K562 (cell line): ENCODE data around the gene MYOC. TPM values are rescaled to one million over a fixed set of nuclear protein-coding genes. Genes with fewer than 3 reads are reported as not detected.

Experiments used
- ATAC-seq: fragments of 200-7000 bp; cut with Tn5 transposase; 3 replicates; pipeline ENCODE4 v1.9.1; 2020; ENCODE audit warnings: moderate library complexity
- Bru-seq: library from RNA; stranded (reverse); fragments of 400-500 nt; gene quantifications from one replicate; lab custom pipeline; 2021; lab: Mats Ljungman, UMichigan
- BruChase-seq, 2 experiments: library from RNA; stranded (reverse); fragments of 400-500 nt; gene quantifications; one replicate each; lab custom pipeline; 2021; lab: Mats Ljungman, UMichigan
- BruUV-seq: library from RNA; stranded (reverse); fragments of 400-500 nt; replicated peaks from 2 replicates; lab custom pipeline; 2021; lab: Mats Ljungman, UMichigan
- CTCF ChIA-PET: fragments of 300-600 bp; formaldehyde crosslinking; extraction: SDS; loops from one replicate; lab custom pipeline; 2021; ENCODE audit warnings: low intra/inter-chr PET ratio; lab: Yijun Ruan, JAX
- POLR2A ChIA-PET: fragments of 300-600, 350-650 bp; sonication (Branson Sonifier 250); formaldehyde crosslinking; extraction: SDS; loops from one replicate; lab custom pipeline; 2021; ENCODE audit warnings: antibody characterized with exemption, inconsistent platforms; lab: Yijun Ruan, JAX
- DNase-seq, 4 experiments: peaks; one replicate each; pipeline versions ENCODE4 v3.0.0 to v3.0.0-alpha.2; 2011 to 2018; ENCODE audit warnings: low spot score in 3 of 4, mixed read lengths in 3 of 4; ENCODE audit errors: extremely low read depth in 1 of 4
- FAIRE-seq: peaks from 2 replicates; lab custom pipeline; 2011; peaks lifted over from hg19 to GRCh38; lab: Jason Lieb, UNC
- H2AFZ ChIP-seq: 2 replicates; pipeline ENCODE4 v1.6.0; 2011; ENCODE audit warnings: low read depth, low read length, control low read depth, inconsistent platforms
- H3K27ac ChIP-seq: fragments of 200-600 bp; 3 replicates; pipeline ENCODE4 v1.8.0; 2011; ENCODE audit warnings: low read depth, mild to moderate bottlenecking, control low read depth, inconsistent platforms, low read length, moderate library complexity, mixed read lengths; ENCODE audit errors: extremely low read depth
- H3K27me3 ChIP-seq, 2 experiments: fragments of 300-600 bp in 1 of 2; 2 replicates in 1 of 2; 3 replicates in 1 of 2; pipeline versions ENCODE4 v1.6.0 to v1.8.0; 2011; ENCODE audit warnings: inconsistent platforms in 2 of 2, low read length in 2 of 2, mild to moderate bottlenecking in 1 of 2, mixed read lengths in 1 of 2, moderate library complexity in 1 of 2; ENCODE audit not compliant: control insufficient read depth in 2 of 2, insufficient read depth in 2 of 2
- H3K36me3 ChIP-seq: fragments of 300-600 bp; 3 replicates; pipeline ENCODE4 v1.8.0; 2011; ENCODE audit warnings: mild to moderate bottlenecking, low read length, inconsistent platforms; ENCODE audit not compliant: control insufficient read depth, insufficient read depth
- H3K4me1 ChIP-seq, 2 experiments: fragments of 200-600 bp in 1 of 2; replicated peaks in 1 of 2; 2 replicates in 1 of 2; 3 replicates in 1 of 2; pipeline versions ENCODE4 v1.5.1 to v1.8.0; 2011; ENCODE audit warnings: inconsistent platforms in 2 of 2, low read length in 2 of 2, mild to moderate bottlenecking in 1 of 2, mixed read lengths in 1 of 2, moderate library complexity in 1 of 2; ENCODE audit not compliant: control insufficient read depth in 2 of 2, insufficient read depth in 2 of 2
- H3K4me2 ChIP-seq: 2 replicates; pipeline ENCODE4 v1.6.1; 2011; ENCODE audit warnings: low read length, control low read depth, inconsistent platforms, mixed read lengths; ENCODE audit not compliant: insufficient read depth
- H3K4me3 ChIP-seq: fragments of 200-600 bp; sonication (generic), shearing (Covaris generic); 2 replicates; pipeline ENCODE4 v1.5.1; 2016; ENCODE audit warnings: control low read depth, inconsistent platforms
- H3K79me2 ChIP-seq: fragments of 200-600 bp; 3 replicates; pipeline ENCODE4 v1.8.0; 2011; ENCODE audit warnings: low read length, inconsistent platforms; ENCODE audit not compliant: control insufficient read depth, insufficient read depth
- H3K9ac ChIP-seq, 2 experiments: 2 replicates each; pipeline versions ENCODE4 v1.6.0 to v1.6.1; 2011; ENCODE audit warnings: low read depth in 2 of 2, low read length in 2 of 2, control low read depth in 1 of 2, inconsistent platforms in 1 of 2, mild to moderate bottlenecking in 1 of 2, mixed read lengths in 1 of 2; ENCODE audit not compliant: insufficient read depth in 1 of 2
- H3K9me1 ChIP-seq: one replicate; pipeline ENCODE4 v1.6.0; 2011; ENCODE audit warnings: inconsistent platforms, mild to moderate bottlenecking, low read length, moderate library complexity; ENCODE audit not compliant: control insufficient read depth, insufficient read depth
- H3K9me3 ChIP-seq: replicated peaks from 2 replicates; pipeline ENCODE4 v1.5.1; 2011; ENCODE audit warnings: low read depth, low read length, inconsistent platforms; ENCODE audit not compliant: control insufficient read depth, insufficient read depth
- H4K20me1 ChIP-seq: replicated peaks from 2 replicates; pipeline ENCODE4 v1.6.1; 2011; ENCODE audit warnings: low read length, inconsistent platforms, mixed read lengths; ENCODE audit not compliant: control insufficient read depth, insufficient read depth
- E2F8 ChIP-seq: fragments of 450-650 bp; IDR thresholded peaks from 2 replicates; pipeline ENCODE4 v1.7.1; 2018; ENCODE audit warnings: mild to moderate bottlenecking, low read depth; ENCODE audit not compliant: partially characterized antibody
- FOXA1 ChIP-seq: fragments of 450-650 bp; IDR thresholded peaks from 2 replicates; pipeline ENCODE4 v1.6.1; 2016; ENCODE audit warnings: mild to moderate bottlenecking, borderline replicate concordance
- LCOR ChIP-seq: sonication (generic); formaldehyde crosslinking; IDR thresholded peaks from 2 replicates; pipeline ENCODE4 v1.8.0; 2022; ENCODE audit warnings: mild to moderate bottlenecking, missing genetic modification reagents
- MLLT1 ChIP-seq, 2 experiments: fragments of 450-650 bp; IDR thresholded peaks; 2 replicates each; pipeline ENCODE4 v1.6.1; 2016
- NR1H2 ChIP-seq: sonication (generic); formaldehyde crosslinking; IDR thresholded peaks from 2 replicates; pipeline ENCODE4 v1.4.0; 2020; ENCODE audit warnings: mild to moderate bottlenecking, missing genetic modification reagents
- PML ChIP-seq: IDR thresholded peaks from 2 replicates; pipeline ENCODE4 v1.6.1; 2012; ENCODE audit warnings: low read length, inconsistent platforms
- RUNX1 ChIP-seq: sonication (generic); IDR thresholded peaks from 2 replicates; pipeline ENCODE4 v1.6.1; 2016; ENCODE audit warnings: antibody characterized with exemption, low read depth
- SIX5 ChIP-seq, 2 experiments: IDR thresholded peaks; 2 replicates each; pipeline ENCODE4 v1.6.1; 2011; ENCODE audit warnings: low read length in 2 of 2, borderline replicate concordance in 1 of 2, low read depth in 1 of 2, mild to moderate bottlenecking in 1 of 2, moderate library complexity in 1 of 2; ENCODE audit not compliant: insufficient read depth in 1 of 2
- TFE3 ChIP-seq: fragments of 450-650 bp; formaldehyde crosslinking; IDR thresholded peaks from 2 replicates; pipeline ENCODE4 v1.4.0; 2020; ENCODE audit warnings: mild to moderate bottlenecking, mixed read lengths
- ZBTB1 ChIP-seq: sonication (generic); formaldehyde crosslinking; IDR thresholded peaks from 2 replicates; pipeline ENCODE4 v1.8.1; 2023; ENCODE audit warnings: missing genetic modification reagents, low read depth, mild to moderate bottlenecking, borderline replicate concordance
- ZNF41 ChIP-seq: fragments of 250-450 bp; sonication (Bioruptor Pico); conservative IDR thresholded peaks from 2 replicates; pipeline ENCODE4 v1.4.0; 2020; ENCODE audit warnings: mild to moderate bottlenecking
- whole genome bisulfite sequencing: fragments of 100-300 bp; shearing (Covaris generic); methylation state at CpG from one replicate; pipeline ENCODE4 v1.1.6; 2016; ENCODE audit warnings: low coverage, mixed read lengths; ENCODE audit not compliant: insufficient coverage; ENCODE audit errors: missing lambda C conversion rate; 5-methylcytosine and 5-hydroxymethylcytosine counted together
- in situ Hi-C: fragments of 300-500 bp; cut with MboI; formaldehyde crosslinking; loops from 4 replicates; pipeline ENCODE4 v1.15.0; 2018; ENCODE audit warnings: inconsistent platforms, mixed read lengths
- intact Hi-C: fragments of 100-400 bp; cut with micrococcal nuclease; formaldehyde crosslinking; loops from 2 replicates; pipeline ENCODE4 v1.14.2; 2022
- long read RNA-seq, 3 experiments: library from polyadenylated mRNA in 2 of 3; library from RNA in 1 of 3; unstranded in 2 of 3; stranded (forward) in 1 of 3; transcript quantifications; one replicate each; pipeline ENCODE4 v2.0.0, GENCODE V29; 2019 to 2022
- polyA minus RNA-seq, 3 experiments: library from RNA; depleted of rRNA, polyadenylated mRNA; stranded (reverse); fragments of >200 nt; gene quantifications; 2 replicates each; pipeline ENCODE4 v1.2.3, GENCODE V29; 2011
- polyA plus RNA-seq, 8 experiments: library from polyadenylated mRNA; depleted of rRNA in 4 of 8; stranded (reverse) in 5 of 8; unstranded in 3 of 8; fragments of >200 nt; fragmentation: Nextera tagmentation in 2 of 8; fragmentation: Illumina TruSeq in 1 of 8; extraction: Ambion mirVana in 2 of 8; extraction: Trizol in 1 of 8; gene quantifications; 2 replicates each; pipeline versions ENCODE4 v1.2.1 to v1.2.3, GENCODE V29; 2011 to 2014; ENCODE audit warnings: inconsistent platforms in 1 of 8, missing spikeins in 1 of 8
- total RNA-seq, 7 experiments: library from RNA; depleted of rRNA in 6 of 7; stranded (reverse); fragments of >200 nt in 6 of 7; fragmentation: Illumina TruSeq in 2 of 7; extraction: Trizol in 2 of 7; gene quantifications; 2 replicates each; pipeline versions ENCODE4 v1.2.1 to v1.2.3, GENCODE V29; 2011 to 2021; ENCODE audit warnings: low replicate concordance in 1 of 7

Gene MYOC
- not detected in 2 replicates for total RNA-seq (2011; cell fraction: chromatin; rRNA removed; ENCODE audit: low replicate concordance)
- not detected in 2 replicates for total RNA-seq (2011; cell fraction: nucleolus; rRNA removed)
- total RNA-seq (2011; cell fraction: nucleoplasm; rRNA removed) = not detected in 2 replicates
- total RNA-seq (2014; rRNA removed) = not detected in 2 replicates
- not detected in 2 replicates for total RNA-seq (2014; rRNA removed; fragmentation: Illumina TruSeq; extraction: Trizol)
- not detected in 2 replicates for total RNA-seq (2015; rRNA removed; fragmentation: Illumina TruSeq; extraction: Trizol)
- total RNA-seq (2021) = not detected in 2 replicates
- polyA plus RNA-seq (2011; rRNA removed) = not detected in 2 replicates
- not detected in 2 replicates for polyA plus RNA-seq (2011; cell fraction: cytosol; rRNA removed)
- not detected in 2 replicates for polyA plus RNA-seq (2011; cell fraction: nucleus; rRNA removed)
- not detected in 2 replicates for polyA plus RNA-seq (2012)
- polyA plus RNA-seq (2014; fragmentation: Illumina TruSeq; extraction: Trizol) = not detected in 2 replicates
- not detected for polyA plus RNA-seq (2014; fragmentation: Nextera tagmentation; extraction: Ambion mirVana)
- polyA plus RNA-seq (2014; rRNA removed) = not detected in 2 replicates
- not detected in 2 replicates for polyA minus RNA-seq (2011; rRNA and poly(A)+ RNA removed)
- not detected in 2 replicates for polyA minus RNA-seq (2011; cell fraction: cytosol; rRNA and poly(A)+ RNA removed)
- polyA minus RNA-seq (2011; cell fraction: nucleus; rRNA and poly(A)+ RNA removed) = not detected in 2 replicates
- percentile 6 among the genes with signal in this experiment for Bru-seq, nascent RNA
- percentile 19 among the genes with signal in this experiment for BruChase-seq, experiment 1, labeled RNA remaining after a 2-hour chase
- BruChase-seq, experiment 2, labeled RNA remaining after a 6-hour chase = percentile 20 among the genes with signal in this experiment
- long read RNA-seq, experiment 1 = 0 reads
- long read RNA-seq, experiment 2 = 0 reads
- long read RNA-seq, experiment 3 = 0 reads

- DNase-seq = no peak
- TF ChIP-seq MLLT1 (IDR thresholded peaks at IDR 0.05) = no peak
- TF ChIP-seq PML = no peak
- TF ChIP-seq E2F8 = no peak
- no peak for TF ChIP-seq LCOR (CRISPR knock-in tag)
- TF ChIP-seq ZBTB1 (CRISPR knock-in tag) = no peak
- no peak for TF ChIP-seq NR1H2
- TF ChIP-seq RUNX1 = no peak
- TF ChIP-seq SIX5 (IDR thresholded peaks at IDR 0.05; ENCODE audit: borderline replicate concordance in 1 of 2, insufficient read depth in 1 of 2, low read depth in 1 of 2, low read length in 2 of 2) = no peak
- no peak for TF ChIP-seq FOXA1
- no peak for TF ChIP-seq TFE3 (CRISPR knock-in tag)
- no peak for TF ChIP-seq ZNF41 (CRISPR knock-in tag)
Observed at GRCh38 chr1:171652234-171652822, at the start of gene MYOC. MYOC (minus strand) TSS chr1:171652688; CDS start chr1:171652611, 77 bp downstream.

More at GRCh38 chr1:171652234-171652822, at the start of gene MYOC:
- Histone ChIP-seq H3K9me3 (no peaks in the 10 kb centered on the region), H4K20me1 (no peaks in the 10 kb centered on the region), H3K27me3 (peaks cover 26 to 29% of the 10 kb centered on the region in 2 experiments), H3K9me1 (no peaks in the 10 kb centered on the region), H3K9ac (peak within 1 kb of the TSS in 1 of 2 experiments; percentile 70; a peak in 2 of 4 replicates), H2AFZ (no peak within 1 kb of the TSS), H3K27ac (no peak within 1 kb of the TSS), H3K4me1 (peaks cover 0 to 9% of the 10 kb centered on the region in 2 experiments; a peak in 2 of 5 replicates), H3K36me3 (no peaks in the 10 kb centered on the region), H3K4me3 (no peak within 1 kb of the TSS), H3K79me2 (no peaks in the 10 kb centered on the region), H3K4me2 (no peak within 1 kb of the TSS)
- CTCF ChIA-PET = interaction anchor here (0.6 to 0.7 kb wide), 2 partner anchors 145 to 153 kb away, joined by 3 to 5 read pairs; no protein-coding TSS in a partner anchor
- POLR2A ChIA-PET = interaction anchor here (1.2 kb wide), 1 partner anchor 10 kb away, joined by 3 read pairs; no protein-coding TSS in a partner anchor
- 0% methylated on average over 8 of the region's 8 CpGs for WGBS
- FAIRE-seq = no peak
- BruUV-seq = no TSS peak
- intact Hi-C loops = loop anchor here (10.0 kb wide), 1 partner anchor 742 kb away; no protein-coding TSS in a partner anchor
- in situ Hi-C loops = no loop called here
- peak; percentile 10; the same call in 2 of the 3 replicates for ATAC-seq
